RWPE2 (cell line): ENCODE results near the gene SDCCAG8.

Experiments used
- ATAC-seq: fragments of 200-7000 bp; cut with Tn5 transposase; 3 replicates; pipeline ENCODE4 v1.9.1; 2021; ENCODE audit warnings: low read depth
- DNase-seq: peaks from one replicate; pipeline ENCODE4 v3.0.0-alpha.2; 2020; ENCODE audit warnings: low spot score
- H3K27ac ChIP-seq: fragments of 450-650 bp; 2 replicates; pipeline ENCODE4 v1.5.1; 2017; ENCODE audit warnings: mild to moderate bottlenecking; ENCODE audit not compliant: poor library complexity, severe bottlenecking
- H3K27me3 ChIP-seq: fragments of 250-450 bp; sonication (Bioruptor Pico); 2 replicates; pipeline ENCODE4 v1.5.1; 2021; ENCODE audit warnings: mild to moderate bottlenecking, moderate library complexity; ENCODE audit not compliant: insufficient read depth, poor library complexity, severe bottlenecking
- H3K36me3 ChIP-seq: fragments of 250-450 bp; sonication (Bioruptor Pico); 2 replicates; pipeline ENCODE4 v1.5.1; 2020; ENCODE audit warnings: low read depth, mild to moderate bottlenecking, moderate library complexity
- H3K4me1 ChIP-seq: fragments of 250-450 bp; sonication (Bioruptor Pico); 2 replicates; pipeline ENCODE4 v1.5.1; 2021; ENCODE audit warnings: mild to moderate bottlenecking, moderate library complexity; ENCODE audit not compliant: insufficient read depth, poor library complexity, severe bottlenecking
- H3K4me3 ChIP-seq: fragments of 250-450 bp; sonication (Bioruptor Pico); 2 replicates; pipeline ENCODE4 v1.5.1; 2021; ENCODE audit warnings: mild to moderate bottlenecking, moderate library complexity; ENCODE audit not compliant: severe bottlenecking
- H3K9me3 ChIP-seq: fragments of 250-450 bp; sonication (Bioruptor Pico); 2 replicates; pipeline ENCODE4 v1.5.1; 2021; ENCODE audit warnings: mild to moderate bottlenecking, moderate library complexity; ENCODE audit not compliant: severe bottlenecking
- CTCF ChIP-seq: fragments of 450-650 bp; IDR thresholded peaks from one replicate; pipeline ENCODE4 v1.5.1; 2017; ENCODE audit warnings: mild to moderate bottlenecking, moderate library complexity; ENCODE audit not compliant: poor library complexity, severe bottlenecking

Gene SDCCAG8

GRCh38 chr1:243253926-243254232 is 2.0 kb upstream of the SDCCAG8 start:
- peak overlapping the region; percentile 87 for H3K27ac ChIP-seq

GRCh38 chr1:243254233-243254926 is 1.5 kb upstream of the SDCCAG8 start:
- peaks cover 7% of the 10 kb centered on the region; the same call in 1 of the 2 replicates for H3K36me3 ChIP-seq
- H3K9me3 ChIP-seq = no peaks in the 10 kb centered on the region
- peak overlapping the region; percentile 72 for H3K4me3 ChIP-seq
- DNase-seq = peak; percentile 51
- peak; percentile 9 for ATAC-seq
- no peaks in the 10 kb centered on the region for H3K27me3 ChIP-seq
- peak overlapping the region; percentile 87 for H3K27ac ChIP-seq
- H3K4me1 ChIP-seq = peaks cover 20% of the 10 kb centered on the region
- TF ChIP-seq CTCF = no peak

More at GRCh38 chr1:243253926-243254232, 2.0 kb upstream of the SDCCAG8 start:
- no peaks in the 10 kb centered on the region for H3K9me3 ChIP-seq
- H3K4me1 ChIP-seq = peaks cover 19% of the 10 kb centered on the region
- DNase-seq (no peak), ATAC-seq (no peak)
- H3K4me3 ChIP-seq = peak overlapping the region; percentile 72
- H3K36me3 ChIP-seq = peaks cover 8% of the 10 kb centered on the region; the same call in 1 of the 2 replicates
- no peaks in the 10 kb centered on the region for H3K27me3 ChIP-seq
- TF ChIP-seq CTCF = no peak

GRCh38 chr1:243254927-243255790 is 682 bp upstream of the SDCCAG8 start, which contains the start of gene CEP170:
Gene CEP170 (minus strand): TSS chr1:243255281. CDS start chr1:243225280, 30,001 bp downstream.
- peak; percentile 56 for ATAC-seq
- peak; percentile 94 for DNase-seq
- H3K4me3 ChIP-seq = peak within 1 kb of the TSS; percentile 72
- peak within 1 kb of the TSS; percentile 87 for H3K27ac ChIP-seq
- no peaks in the 10 kb centered on the region for H3K9me3 ChIP-seq
- peaks cover 28% of the 10 kb centered on the region for H3K4me1 ChIP-seq
- TF ChIP-seq CTCF = no peak
- H3K36me3 ChIP-seq = peaks cover 3% of the 10 kb centered on the region; the same call in 1 of the 2 replicates
- H3K27me3 ChIP-seq = no peaks in the 10 kb centered on the region

GRCh38 chr1:243256590-243256989 is 749 bp downstream of the SDCCAG8 start:
- peak overlapping the region; percentile 72 for H3K4me3 ChIP-seq
- TF ChIP-seq CTCF = no peak
- no peak for ATAC-seq

More at GRCh38 chr1:243256590-243256989, 749 bp downstream of the SDCCAG8 start:
- peak overlapping the region; percentile 87 for H3K27ac ChIP-seq
- no peaks in the 10 kb centered on the region for H3K27me3 ChIP-seq
- DNase-seq = no peak
- H3K4me1 ChIP-seq = peaks cover 27% of the 10 kb centered on the region
- peaks cover 3% of the 10 kb centered on the region; the same call in 1 of the 2 replicates for H3K36me3 ChIP-seq
- H3K9me3 ChIP-seq = no peaks in the 10 kb centered on the region
